Measurements from ENCODE around the gene PUM2. TPM values are rescaled to one million over a fixed set of nuclear protein-coding genes. Genes with fewer than 3 reads are reported as not detected.

The PUM2 gene
- total RNA-seq: 107 TPM

DNA sequence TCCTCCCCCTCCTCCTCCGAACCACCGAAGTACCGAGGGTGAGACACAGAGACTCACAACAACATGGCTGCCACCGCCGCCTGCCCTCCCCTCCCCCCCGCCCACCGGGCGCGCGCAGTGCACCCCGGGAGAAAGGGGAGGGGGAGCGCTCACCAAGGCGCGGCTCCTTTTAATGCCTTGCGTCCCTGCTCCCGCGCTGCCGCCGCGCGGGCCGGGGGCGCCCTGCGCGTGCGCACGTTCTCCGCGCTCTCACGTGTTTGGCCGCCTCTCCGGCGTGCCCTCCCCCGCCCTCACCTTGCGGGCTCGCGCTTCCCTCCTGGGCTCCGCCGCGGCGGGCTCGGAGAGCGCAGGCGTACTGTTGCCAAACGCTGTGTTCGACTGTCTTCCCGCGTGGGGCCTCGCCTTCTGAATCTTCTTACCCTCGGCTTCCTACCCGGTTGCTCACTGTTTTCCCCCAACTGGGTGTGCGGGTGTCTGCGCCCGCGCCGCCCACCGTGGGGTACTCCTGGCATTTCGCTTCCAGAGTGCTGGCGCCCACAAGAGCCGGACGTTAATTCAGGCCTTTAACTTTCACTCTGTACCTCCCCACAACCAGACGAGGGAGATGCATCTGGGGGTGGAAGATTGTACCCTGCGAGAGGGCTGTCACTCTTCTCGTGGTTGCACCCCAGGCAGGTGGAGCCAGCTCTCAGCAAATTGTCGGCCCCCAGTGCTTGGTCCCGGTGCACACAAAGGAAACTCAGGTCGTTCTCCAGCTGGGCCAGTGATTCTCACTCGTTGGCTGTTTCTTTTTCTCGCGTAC lies at the start of gene PUM2:
Gene PUM2, minus strand, starts transcription at position 92 of the 802 bp plus-strand sequence. CDS start 23,484 bp downstream, outside the sequence.

DNA sequence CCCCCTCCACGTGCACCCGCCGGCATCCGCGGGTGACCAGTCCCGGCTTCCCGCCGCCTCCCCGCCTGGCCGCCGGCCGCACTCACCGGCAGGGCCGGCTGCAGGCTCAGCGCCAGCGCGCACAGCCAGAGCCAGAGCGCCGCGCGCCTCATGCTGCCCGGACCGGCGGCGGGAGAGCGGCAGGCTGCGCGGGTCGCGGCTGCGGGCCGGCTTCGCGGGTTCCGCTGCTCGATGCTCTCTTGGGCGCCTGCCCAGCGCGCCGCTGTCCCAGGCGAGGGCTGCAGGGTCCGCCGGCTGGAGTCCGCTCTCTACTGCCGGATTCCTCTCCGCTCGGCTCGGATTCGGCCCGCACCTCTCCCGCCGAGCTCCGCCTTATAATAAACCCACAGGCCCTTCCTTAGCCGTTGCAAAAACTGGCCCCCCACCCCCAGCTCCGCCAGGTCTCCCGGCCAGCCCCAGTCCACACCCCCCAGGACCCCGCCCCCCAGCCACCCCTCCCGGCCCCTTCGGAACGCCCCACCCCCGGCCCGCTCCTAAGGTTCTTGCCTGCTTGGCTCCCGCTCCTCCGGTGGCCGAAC lies 125.8 kb downstream of the PUM2 start, which contains the start of gene SDC1:
Gene SDC1, minus strand, starts transcription at position 415 of the 578 bp plus-strand sequence. Its CDS starts 263 bp downstream, at position 152.

Small RNA genes lying within 50 kb of the gene (small RNA-seq; reads per million reads assigned to genes)
- not detected for gene RNU7-113P (ENCODE audit: low replicate concordance)

Other genes starting within 250 kb of the PUM2 start
- gene SDC1, start 125.7 kb downstream of the PUM2 start, total RNA-seq: 38.7 TPM
- 233 TPM for gene RHOB, start 96.2 kb upstream of the PUM2 start, total RNA-seq

Measured in metanephros (tissue), 2 donors.